LoVo (cell line): Measurements from ENCODE around the gene BSDC1.

ENCODE experiments used
- DNase-seq: peaks from one replicate; pipeline ENCODE4 v3.0.0-alpha.2; 2016; ENCODE audit warnings: low spot score

BSDC1 gene

GRCh38 chr1:32336963-32337675 lies 57.1 kb downstream of the BSDC1 start:
- no peak for DNase-seq

GRCh38 chr1:32336591-32336932 lies 57.7 kb downstream of the BSDC1 start:
- no peak for DNase-seq

- peak; percentile 84 for DNase-seq
Observed at GRCh38 chr1:32335790-32336590, 58.3 kb downstream of the BSDC1 start, which contains the start of gene MARCKSL1. Gene MARCKSL1, minus strand, starts transcription at chr1:32336233. Its CDS starts 200 bp downstream, at chr1:32336033.

GRCh38 chr1:32335535-32335789 lies 58.8 kb downstream of the BSDC1 start:
- no peak for DNase-seq

GRCh38 chr1:32334864-32335534 lies 59.2 kb downstream of the BSDC1 start:
- DNase-seq, result peak; percentile 34

GRCh38 chr1:32334274-32334861 lies 59.9 kb downstream of the BSDC1 start:
- no peak for DNase-seq

GRCh38 chr1:32333251-32333963 lies 60.8 kb downstream of the BSDC1 start:
- DNase-seq, result no peak

- DNase-seq, result no peak
Observed at GRCh38 chr1:32332290-32333079, 61.8 kb downstream of the BSDC1 start.

- DNase-seq, result no peak
Observed at GRCh38 chr1:32331549-32331948, 62.7 kb downstream of the BSDC1 start.

GRCh38 chr1:32330558-32331151 lies 63.6 kb downstream of the BSDC1 start:
- no peak for DNase-seq

- DNase-seq, result no peak
Observed at GRCh38 chr1:32329931-32330466, 64.2 kb downstream of the BSDC1 start.

GRCh38 chr1:32327204-32327603 lies 67.0 kb downstream of the BSDC1 start:
- DNase-seq, result no peak

GRCh38 chr1:32321712-32322291 lies 72.4 kb downstream of the BSDC1 start:
- DNase-seq, result peak; percentile 88

GRCh38 chr1:32318127-32318869 lies 75.9 kb downstream of the BSDC1 start:
- no peak for DNase-seq

- no peak for DNase-seq
Observed at GRCh38 chr1:32316903-32317277, 77.4 kb downstream of the BSDC1 start.
